HepG2 (cell line): ENCODE results near the gene ACE. TPM values are rescaled to one million over a fixed set of nuclear protein-coding genes. Genes with fewer than 3 reads are reported as not detected.

ENCODE experiments used
- BCL6 ChIP-seq: IDR thresholded peaks from 2 replicates; pipeline ENCODE4 v1.6.1; 2016; ENCODE audit warnings: missing genetic modification reagents, missing compliant biosample characterization
- CTCF ChIP-seq: sonication (generic); formaldehyde crosslinking; IDR thresholded peaks from 2 replicates; pipeline ENCODE4 v1.5.0; 2020; ENCODE audit warnings: mild to moderate bottlenecking, missing genetic modification reagents, moderate library complexity
- ETV5 ChIP-seq: IDR thresholded peaks from 2 replicates; pipeline ENCODE4 v1.6.1; 2018; ENCODE audit warnings: missing biosample characterization, missing genetic modification reagents, inconsistent platforms, borderline replicate concordance
- FOXA3 ChIP-seq: IDR thresholded peaks from 2 replicates; pipeline ENCODE4 v1.6.1; 2016; ENCODE audit warnings: missing genetic modification reagents, missing compliant biosample characterization
- HDAC1 ChIP-seq: sonication (generic); formaldehyde crosslinking; IDR thresholded peaks from 2 replicates; pipeline ENCODE4 v1.5.1; 2020; ENCODE audit warnings: mild to moderate bottlenecking, missing genetic modification reagents
- POLR2A ChIP-seq, 2 experiments: IDR thresholded peaks; 2 replicates each; pipeline ENCODE4 v1.6.1; 2011; ENCODE audit warnings: low read depth in 2 of 2, low read length in 2 of 2, mild to moderate bottlenecking in 1 of 2, moderate library complexity in 1 of 2; ENCODE audit not compliant: insufficient read depth in 1 of 2
- PRPF4 ChIP-seq: fragments of 200-400 bp; formaldehyde crosslinking; IDR thresholded peaks from 2 replicates; pipeline ENCODE4 v1.6.1; 2016; ENCODE audit warnings: low read length, low read depth; ENCODE audit not compliant: poor library complexity, severe bottlenecking
- RARA ChIP-seq: IDR thresholded peaks from 2 replicates; pipeline ENCODE4 v1.6.1; 2016; ENCODE audit warnings: missing genetic modification reagents, missing compliant biosample characterization
- RBAK ChIP-seq: sonication (generic); formaldehyde crosslinking; IDR thresholded peaks from 2 replicates; pipeline ENCODE4 v1.5.1; 2020; ENCODE audit warnings: mild to moderate bottlenecking, missing genetic modification reagents
- SIX1 ChIP-seq: sonication (generic); formaldehyde crosslinking; IDR thresholded peaks from 2 replicates; pipeline ENCODE4 v1.4.0; 2020; ENCODE audit warnings: missing genetic modification reagents, borderline replicate concordance
- ZFP36L2 ChIP-seq: sonication (generic); formaldehyde crosslinking; IDR thresholded peaks from 2 replicates; pipeline ENCODE4 v1.4.0; 2020; ENCODE audit warnings: missing genetic modification reagents
- ZFP41 ChIP-seq: sonication (generic); formaldehyde crosslinking; IDR thresholded peaks from 2 replicates; pipeline ENCODE4 v1.4.0; 2020; ENCODE audit warnings: mild to moderate bottlenecking, missing genetic modification reagents, borderline replicate concordance
- ZFX ChIP-seq: sonication (generic); formaldehyde crosslinking; IDR thresholded peaks from 2 replicates; pipeline ENCODE4 v1.4.0; 2020; ENCODE audit warnings: mild to moderate bottlenecking, low read depth, missing genetic modification reagents, moderate library complexity
- ZNF280B ChIP-seq: sonication (generic); formaldehyde crosslinking; IDR thresholded peaks from 2 replicates; pipeline ENCODE4 v1.5.0; 2020; ENCODE audit warnings: missing genetic modification reagents, mild to moderate bottlenecking, borderline replicate concordance
- ZNF281 ChIP-seq: sonication (generic); formaldehyde crosslinking; IDR thresholded peaks from 2 replicates; pipeline ENCODE4 v1.4.0; 2020; ENCODE audit warnings: missing genetic modification reagents, borderline replicate concordance
- ZNF333 ChIP-seq: sonication (generic); formaldehyde crosslinking; IDR thresholded peaks from 2 replicates; pipeline ENCODE4 v1.4.0; 2020; ENCODE audit warnings: mild to moderate bottlenecking, missing genetic modification reagents, borderline replicate concordance
- ZNF337 ChIP-seq: sonication (generic); formaldehyde crosslinking; IDR thresholded peaks from 2 replicates; pipeline ENCODE4 v1.5.1; 2020; ENCODE audit warnings: missing genetic modification reagents, low read depth, mild to moderate bottlenecking, borderline replicate concordance
- ZNF607 ChIP-seq: sonication (generic); formaldehyde crosslinking; IDR thresholded peaks from 2 replicates; pipeline ENCODE4 v1.5.1; 2020; ENCODE audit warnings: missing genetic modification reagents, mild to moderate bottlenecking, borderline replicate concordance
- ZNF644 ChIP-seq: IDR thresholded peaks from 2 replicates; pipeline ENCODE4 v1.6.1; 2016; ENCODE audit warnings: low read depth
- ZNF704 ChIP-seq: sonication (generic); formaldehyde crosslinking; IDR thresholded peaks from 2 replicates; pipeline ENCODE4 v1.8.1; 2023; ENCODE audit warnings: mild to moderate bottlenecking, inconsistent platforms, moderate library complexity, missing genetic modification reagents, borderline replicate concordance
- ZNF749 ChIP-seq: sonication (generic); formaldehyde crosslinking; IDR thresholded peaks from 2 replicates; pipeline ENCODE4 v1.8.0; 2022; ENCODE audit warnings: mild to moderate bottlenecking, missing genetic modification reagents, moderate library complexity, borderline replicate concordance
- polyA plus RNA-seq, 8 experiments: library from polyadenylated mRNA; depleted of rRNA in 3 of 8; stranded (reverse) in 7 of 8; unstranded in 1 of 8; fragments of >200 nt; fragmentation: Illumina TruSeq in 4 of 8; extraction: Trizol in 4 of 8; gene quantifications; 2 replicates each; pipeline versions ENCODE4 v1.2.1 to v1.2.3, GENCODE V29; 2011 to 2016; ENCODE audit warnings: low read depth in 4 of 8, missing spikeins in 1 of 8, mixed read lengths in 1 of 8; ENCODE audit not compliant: insufficient read depth in 1 of 8
- total RNA-seq, 5 experiments: library from RNA; depleted of rRNA; stranded (reverse); fragments of >200 nt; fragmentation: Illumina TruSeq; extraction: Trizol; gene quantifications; 2 replicates each; pipeline ENCODE4 v1.2.3, GENCODE V29; 2016; ENCODE audit warnings: low read depth in 1 of 5

Gene ACE
- total and polyA plus RNA-seq, 2 of the 13 experiments (the other 11 are each of a cell fraction or from before 2014, with no cell fraction given), result 0.08 to 0.13 TPM

DNA sequence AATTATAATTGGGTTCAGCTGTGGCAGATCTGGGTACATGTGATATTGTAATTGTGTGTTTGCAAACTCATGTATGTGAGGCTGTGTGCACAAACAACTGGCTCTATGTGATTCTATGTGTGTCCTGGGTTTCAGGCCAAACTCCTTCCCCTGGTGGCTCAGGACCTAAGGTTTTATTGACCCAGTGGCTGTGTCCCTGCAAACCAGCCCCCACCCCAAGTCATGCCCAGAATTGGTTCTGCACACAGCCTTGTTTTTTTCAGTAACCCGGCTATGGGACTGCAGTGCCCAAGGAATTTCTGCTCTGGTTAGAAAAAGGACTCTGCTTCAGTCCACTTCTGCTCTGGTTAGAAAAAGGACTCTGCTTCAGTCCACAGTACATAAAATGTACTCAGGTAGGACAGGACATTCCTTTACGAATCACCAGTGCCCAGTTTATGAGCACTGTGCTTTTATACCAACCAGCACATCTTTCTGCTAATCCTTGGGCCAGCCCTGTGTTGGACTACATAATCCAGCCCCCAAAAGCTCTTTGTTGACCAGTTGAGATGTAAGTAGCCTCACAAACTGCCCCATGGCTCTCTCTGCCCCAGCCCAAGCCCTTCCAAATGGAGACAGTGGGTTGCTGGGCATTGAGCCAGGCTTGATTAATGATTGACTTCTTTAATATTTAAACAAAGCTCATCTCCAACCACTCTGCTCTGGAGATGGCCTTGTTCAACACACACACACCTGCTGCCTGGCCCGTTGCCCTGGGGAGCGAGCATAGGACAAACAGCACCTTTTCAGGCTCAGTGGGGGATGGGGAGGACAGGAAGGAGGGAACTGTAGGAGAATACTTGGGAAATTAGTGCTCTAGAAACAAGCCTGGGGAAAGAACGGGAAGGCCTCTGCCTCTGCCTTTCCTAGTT is 43.4 kb downstream of the ACE start (continued):
- TF ChIP-seq POLR2A (IDR thresholded peaks at IDR 0.05; ENCODE audit: insufficient read depth in 1 of 2, low read depth in 2 of 2, low read length in 2 of 2), result peak in 1 of 2 experiments; percentile 24; a peak in 2 of 4 replicates
- peak; percentile 49; the same call in 1 of the 2 replicates for TF ChIP-seq ZNF280B (CRISPR knock-in tag)
- peak; percentile 28; the same call in 1 of the 2 replicates for TF ChIP-seq RBAK (CRISPR knock-in tag)
- TF ChIP-seq HDAC1 (CRISPR knock-in tag), result peak; percentile 90
- TF ChIP-seq SIX1 (CRISPR knock-in tag), result 0 out of 2 replicates have a peak, but pooled peaks have one; percentile 30
- peak; percentile 94 for TF ChIP-seq RARA (CRISPR knock-in tag)
- TF ChIP-seq ZNF281 (CRISPR knock-in tag), result peak; percentile 100
- peak; percentile 80; the same call in 1 of the 2 replicates for TF ChIP-seq ZFX (CRISPR knock-in tag)
- peak; percentile 93 for TF ChIP-seq ZNF607 (CRISPR knock-in tag)
- TF ChIP-seq FOXA3 (CRISPR knock-in tag), result peak; percentile 93
- peak; percentile 86; the same call in 1 of the 2 replicates for TF ChIP-seq ZNF749 (CRISPR knock-in tag)
- peak; percentile 87 for TF ChIP-seq ETV5
- TF ChIP-seq ZNF644 (CRISPR knock-in tag), result peak; percentile 84
- no peak for TF ChIP-seq CTCF (CRISPR knock-in tag)
- no peak for TF ChIP-seq ZNF337 (CRISPR knock-in tag)
- TF ChIP-seq BCL6 (CRISPR knock-in tag), result peak; percentile 90
- TF ChIP-seq PRPF4, result peak; percentile 52
- no peak for TF ChIP-seq ZFP36L2 (CRISPR knock-in tag)
- TF ChIP-seq ZFP41, result no peak
- no peak for TF ChIP-seq ZNF704 (CRISPR knock-in tag)
- no peak for TF ChIP-seq ZNF333 (CRISPR knock-in tag)
